LNCaP clone FGC (cell line): Measurements from ENCODE around the gene DDAH1.

Experiments
- DNase-seq: peaks from one replicate; pipeline ENCODE4 v3.0.0-alpha.2; 2011; ENCODE audit warnings: low read depth
- H3K4me3 ChIP-seq: 2 replicates; pipeline ENCODE4 v1.5.1; 2011; ENCODE audit warnings: mild to moderate bottlenecking, low read depth, low read length, control low read depth
- CTCF ChIP-seq: IDR thresholded peaks from 2 replicates; pipeline ENCODE4 v1.5.1; 2012; ENCODE audit warnings: mild to moderate bottlenecking; ENCODE audit not compliant: control insufficient read depth, insufficient read depth; ENCODE audit errors: extremely low read depth

The DDAH1 gene

GRCh38 chr1:85495556-85495955 lies 30.6 kb upstream of the DDAH1 start:
- no peak overlapping the region for H3K4me3 ChIP-seq
- no peak for DNase-seq
- no peak for TF ChIP-seq CTCF

- no peak overlapping the region for H3K4me3 ChIP-seq
- DNase-seq: no peak
- no peak; the same call in 1 of the 2 replicates for TF ChIP-seq CTCF
Measured at GRCh38 chr1:85494904-85495266, 29.9 kb upstream of the DDAH1 start.

- no peak overlapping the region for H3K4me3 ChIP-seq
- no peak for TF ChIP-seq CTCF
- DNase-seq: no peak
Measured at GRCh38 chr1:85494074-85494903, 29.3 kb upstream of the DDAH1 start.

GRCh38 chr1:85490270-85490985 lies 25.5 kb upstream of the DDAH1 start:
- TF ChIP-seq CTCF: no peak
- DNase-seq: no peak
- no peak overlapping the region for H3K4me3 ChIP-seq

- no peak overlapping the region for H3K4me3 ChIP-seq
- TF ChIP-seq CTCF: no peak
- DNase-seq: no peak
Measured at GRCh38 chr1:85488126-85488525, 23.2 kb upstream of the DDAH1 start.

GRCh38 chr1:85485516-85485915 lies 20.6 kb upstream of the DDAH1 start:
- no peak for TF ChIP-seq CTCF
- H3K4me3 ChIP-seq: no peak overlapping the region
- no peak for DNase-seq

- no peak overlapping the region for H3K4me3 ChIP-seq
- no peak for TF ChIP-seq CTCF
- DNase-seq: no peak
Measured at GRCh38 chr1:85484716-85485115, 19.8 kb upstream of the DDAH1 start.
